Measurements from ENCODE around the gene CHST15.
"Not testable (repeated sequence)": the region's sequence is repeated elsewhere in the genome, so short reads cannot be mapped to it uniquely, and the experiment has no call there.

The CHST15 gene

DNA sequence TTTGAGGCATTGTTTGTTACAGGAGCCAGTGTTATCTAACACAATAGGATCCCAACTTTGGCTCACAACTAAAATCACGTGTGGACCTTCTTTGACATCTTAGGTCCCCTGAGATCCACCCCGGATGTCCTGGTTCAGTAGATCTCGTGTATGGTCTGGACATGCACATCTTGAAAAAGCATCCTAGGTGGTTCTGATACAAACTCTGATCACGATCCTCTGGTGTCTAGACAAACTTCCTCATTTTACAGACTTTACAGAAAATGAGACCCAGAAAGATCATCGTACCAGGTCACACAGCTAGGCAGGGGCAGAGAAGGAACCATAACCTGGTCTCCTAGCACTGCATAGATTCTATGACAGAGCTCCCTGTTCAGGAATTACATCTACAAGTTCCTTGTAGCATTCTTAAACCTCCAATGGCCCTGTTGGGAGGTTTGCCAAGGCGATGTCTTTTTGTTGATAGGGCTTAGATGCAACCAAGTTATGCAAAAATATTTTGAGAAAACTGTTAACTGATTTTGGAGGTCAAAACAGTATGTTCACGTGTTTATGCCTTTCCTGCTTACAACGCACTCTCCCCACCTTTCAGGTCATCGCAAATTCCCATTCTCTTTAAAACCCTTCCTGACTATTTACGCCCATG, 30.8 kb upstream of the CHST15 start:
- DNase-seq = no peak

DNA sequence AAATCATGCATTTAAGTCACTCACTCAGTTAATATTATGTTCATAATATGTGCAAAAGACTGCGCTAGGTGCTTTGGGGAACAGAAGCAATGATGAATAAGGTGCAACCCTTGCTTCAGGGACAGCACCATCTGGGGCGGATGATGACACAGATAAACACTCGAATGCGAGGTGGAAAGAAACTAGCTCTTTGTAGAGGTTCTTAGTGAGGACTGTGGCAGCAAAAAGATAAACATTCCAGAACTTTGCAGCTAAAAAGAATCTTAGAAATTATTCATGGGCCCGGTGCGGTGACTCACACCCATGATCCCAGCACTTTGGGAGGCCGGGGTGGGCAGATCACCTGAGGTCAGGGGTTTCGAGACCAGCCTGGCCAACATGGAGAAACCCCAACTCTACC, 29.8 kb upstream of the CHST15 start:
- DNase-seq = no peak

- no peak for DNase-seq
These were observed 28.8 kb upstream of the CHST15 start for GRCh38 chr10:124122211-124122610.

DNA sequence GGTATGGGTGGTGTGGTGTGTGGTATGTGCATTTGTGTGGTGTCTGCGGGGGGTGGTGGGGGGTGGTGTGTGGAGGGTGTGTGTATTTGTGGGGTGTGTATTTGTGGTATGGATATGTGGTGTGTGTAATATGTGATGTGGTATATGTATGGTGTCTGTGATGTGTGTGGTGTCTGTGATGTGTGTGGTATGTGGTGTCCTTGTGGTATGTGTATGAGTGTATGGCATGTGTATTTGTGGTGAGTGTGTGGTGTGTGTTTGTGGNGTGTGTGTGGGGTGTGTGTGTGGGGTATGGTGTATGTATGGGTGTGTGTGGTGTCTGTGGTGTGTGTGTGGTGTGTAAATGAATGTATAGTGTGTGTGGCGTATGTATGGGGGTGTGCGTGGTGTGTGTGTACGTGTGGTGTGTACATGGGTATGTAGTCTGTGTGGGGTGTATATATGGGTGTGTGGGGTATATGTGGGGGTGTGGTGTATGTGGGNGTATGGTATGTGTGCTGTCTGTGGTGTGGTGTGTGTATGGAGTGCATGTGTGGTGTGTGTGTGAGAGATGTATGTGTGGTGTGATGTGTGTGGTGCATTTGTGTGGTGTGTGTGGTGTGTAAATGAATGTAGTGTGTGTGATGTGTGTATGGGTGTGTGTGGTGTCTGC, 27.1 kb upstream of the CHST15 start:
- DNase-seq = no peak

GRCh38 chr10:124119946-124120345, 26.5 kb upstream of the CHST15 start:
- DNase-seq = peak; percentile 67

DNA sequence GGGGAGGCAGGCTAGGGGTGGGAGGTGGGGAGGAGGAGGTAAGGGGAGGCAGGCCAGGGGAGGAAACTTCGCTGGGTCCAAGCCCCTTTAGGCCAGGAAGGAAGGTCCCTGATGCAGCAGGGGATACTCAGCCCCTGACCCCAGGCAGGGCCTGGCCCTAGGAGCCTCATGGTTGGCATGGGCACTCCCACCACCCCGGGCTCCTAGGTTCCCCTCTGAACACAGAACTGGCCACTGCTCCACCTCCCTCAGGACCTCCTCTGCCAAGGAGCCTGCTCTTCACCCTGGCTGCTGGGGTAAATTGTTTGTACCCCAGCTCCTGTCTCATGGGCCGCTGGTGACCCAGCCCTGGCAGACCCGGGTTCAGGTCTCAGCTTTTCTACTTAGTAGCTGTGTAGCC, 25.8 kb upstream of the CHST15 start:
- DNase-seq = no peak

- no peak for DNase-seq
These were observed 24.4 kb upstream of the CHST15 start for GRCh38 chr10:124117833-124118232.

DNA sequence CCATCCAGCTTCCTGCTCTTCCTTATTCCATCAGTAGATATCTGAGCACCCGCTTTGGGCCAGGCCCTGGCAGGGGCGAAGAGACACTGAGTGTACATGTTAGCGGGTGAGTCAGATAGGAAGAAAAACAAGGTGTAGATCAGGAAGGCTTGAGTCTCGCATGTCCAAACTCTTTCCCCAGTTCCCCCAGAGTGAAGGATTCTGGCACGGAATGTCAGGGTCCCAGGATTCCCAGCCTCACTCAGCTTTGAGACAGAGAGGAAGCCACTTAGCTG, 24.1 kb upstream of the CHST15 start:
- DNase-seq = no peak

GRCh38 chr10:124116771-124117510, 23.5 kb upstream of the CHST15 start:
- no peak for DNase-seq

DNA sequence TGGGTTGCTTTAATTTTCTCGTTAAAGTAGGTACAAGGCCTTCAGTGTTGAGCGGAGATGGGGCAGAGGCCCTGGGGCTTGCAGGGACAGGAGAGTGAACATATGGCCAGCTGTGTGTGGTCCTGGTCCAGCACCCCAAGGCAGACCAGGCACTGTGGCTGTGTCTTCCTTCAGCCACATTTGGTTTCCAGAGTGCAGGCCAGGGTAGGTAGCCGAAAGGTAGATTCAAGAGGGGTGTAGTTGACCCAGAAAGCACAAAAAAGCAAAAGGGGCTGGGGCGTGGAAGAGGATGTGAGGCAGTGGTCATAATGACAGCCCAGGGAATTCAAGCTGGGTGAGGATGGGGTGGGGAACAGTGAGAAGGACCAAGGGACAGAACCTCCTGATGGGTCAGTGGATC, 21.3 kb upstream of the CHST15 start:
- DNase-seq = no peak

- no peak for DNase-seq
These were observed 19.6 kb upstream of the CHST15 start for GRCh38 chr10:124112891-124113580.

DNA sequence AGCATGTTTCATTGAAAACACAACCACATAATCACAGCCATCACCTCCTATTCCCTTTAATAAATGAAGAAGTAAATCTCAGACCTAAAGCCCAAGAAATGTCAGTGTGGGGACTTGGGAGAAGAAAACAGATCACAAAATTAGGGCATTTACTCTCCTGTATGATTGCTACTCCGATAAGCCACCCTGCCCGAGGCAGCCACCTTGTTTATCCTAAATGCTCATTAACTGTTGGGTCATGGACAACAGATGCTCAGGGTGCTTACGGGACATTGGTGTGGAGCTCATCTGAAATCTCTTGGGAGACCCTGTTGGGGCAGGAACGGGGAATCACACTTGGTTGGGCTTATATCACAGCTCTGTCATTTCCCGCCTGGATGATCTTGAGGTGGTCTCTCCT, 17.5 kb upstream of the CHST15 start:
- DNase-seq = no peak

GRCh38 chr10:124109261-124109660, 15.9 kb upstream of the CHST15 start:
- no peak for DNase-seq

DNA sequence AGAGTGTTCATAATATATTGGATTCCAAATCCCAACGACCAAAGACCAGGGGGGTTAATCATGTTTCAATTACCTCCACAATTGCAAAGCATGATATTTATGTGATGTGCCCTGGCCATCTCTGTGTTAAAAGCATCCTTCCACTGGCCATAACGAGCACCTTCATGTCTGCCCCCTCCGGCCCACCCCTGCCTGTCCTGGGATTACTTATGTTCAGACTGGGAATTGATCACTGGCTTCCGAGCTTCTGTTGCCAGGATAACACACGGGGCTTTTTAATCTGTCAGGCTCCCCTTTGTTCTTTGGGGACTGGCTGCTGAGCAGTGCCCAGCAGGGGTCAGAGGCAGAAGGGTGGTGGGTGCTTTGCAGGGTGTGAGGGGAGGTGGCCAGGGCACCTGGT, 13.7 kb upstream of the CHST15 start:
- DNase-seq = no peak

- no peak for DNase-seq
These were observed 13.0 kb upstream of the CHST15 start for GRCh38 chr10:124106241-124106879.

- no peak for DNase-seq
These were observed 12.2 kb upstream of the CHST15 start for GRCh38 chr10:124105594-124105993.

DNA sequence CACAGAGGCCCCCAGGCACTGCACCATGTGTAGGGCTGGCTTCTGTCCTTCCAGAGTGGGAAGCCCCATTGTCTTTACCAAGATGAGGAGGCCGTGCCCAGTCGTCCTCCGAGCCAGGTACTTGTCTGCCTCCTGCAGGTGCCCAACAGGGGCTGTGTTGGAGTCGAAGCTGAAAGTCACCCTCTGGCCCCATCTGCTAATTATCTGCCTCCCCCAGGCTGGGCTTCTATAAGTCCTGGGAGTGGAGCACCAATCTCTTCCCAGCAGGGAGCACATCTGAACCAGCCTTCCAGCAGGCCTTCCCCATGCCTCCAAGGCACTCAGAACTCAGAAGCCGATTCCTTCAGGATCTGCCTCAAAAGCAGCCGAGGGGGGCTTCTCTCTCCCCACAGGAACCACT, 11.6 kb upstream of the CHST15 start:
- no peak for DNase-seq

DNA sequence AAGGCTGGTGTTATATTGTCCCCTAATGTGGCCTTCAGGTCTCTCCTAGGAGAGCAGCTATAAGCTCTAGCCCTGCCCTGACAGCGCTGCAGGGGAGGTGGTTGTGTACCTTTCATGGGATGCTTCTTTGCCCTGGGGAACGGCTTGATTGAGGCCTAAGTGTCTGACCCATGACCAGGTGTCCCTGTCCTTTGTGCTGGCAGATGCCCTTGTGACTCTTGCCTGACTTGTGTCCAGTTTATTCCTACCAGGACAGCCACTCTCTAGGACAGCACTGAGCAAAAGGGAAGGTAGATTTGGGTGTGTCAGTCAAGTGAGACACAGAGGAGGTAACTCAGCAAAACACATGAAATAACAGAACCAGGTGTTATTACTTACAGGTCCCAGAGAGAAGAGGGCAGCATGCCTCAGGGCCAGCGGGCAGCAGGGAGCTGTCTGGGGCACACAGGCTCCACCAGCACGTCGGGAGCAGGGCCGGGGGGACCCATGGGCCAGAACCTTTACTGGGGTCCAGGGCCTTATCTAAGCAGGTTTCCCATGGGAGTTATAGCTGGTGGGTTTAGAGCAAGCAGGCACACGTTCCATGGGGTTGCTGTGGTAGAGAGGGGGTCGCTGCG, 10.7 kb upstream of the CHST15 start:
- DNase-seq = no peak

DNA sequence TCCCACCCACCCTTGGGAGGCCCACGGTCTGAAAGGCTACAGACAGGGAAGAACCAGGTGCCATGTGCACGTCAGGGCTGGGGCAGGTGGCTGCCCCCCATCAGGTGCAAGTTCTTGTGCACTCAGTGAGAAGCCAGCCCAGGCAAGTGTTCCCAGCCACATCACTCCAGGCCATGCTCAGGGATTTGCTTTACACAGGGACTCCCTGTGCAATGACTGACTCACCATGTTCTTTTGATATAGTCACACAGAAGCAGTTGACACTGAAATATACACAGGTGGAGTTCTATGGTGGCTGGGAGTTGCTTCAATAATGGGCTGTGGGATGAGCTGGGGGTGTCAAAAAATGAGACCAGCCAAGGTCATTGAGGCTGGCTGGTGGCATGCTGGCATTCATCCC, 8.0 kb upstream of the CHST15 start:
- no peak for DNase-seq

DNA sequence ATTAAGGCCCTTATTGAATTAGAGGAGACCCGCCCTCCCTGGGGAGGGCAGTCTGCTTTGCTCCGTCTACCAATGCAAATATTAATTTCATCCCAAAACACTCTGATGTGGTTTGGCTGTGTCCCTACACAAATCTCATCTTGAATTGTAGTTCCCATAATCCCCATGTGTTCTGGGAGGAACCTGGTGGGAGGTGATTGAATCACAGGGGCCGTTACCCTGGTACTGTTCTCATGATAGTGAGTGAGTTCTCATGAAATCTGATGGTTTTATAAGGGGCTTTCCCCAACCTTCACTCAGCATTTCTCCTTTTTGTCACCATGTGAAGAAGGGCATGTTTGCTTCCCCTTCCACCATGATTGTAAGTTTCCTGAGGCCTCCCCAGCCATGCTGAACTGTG, 7.3 kb upstream of the CHST15 start:
- not testable (repeated sequence) for DNase-seq

DNA sequence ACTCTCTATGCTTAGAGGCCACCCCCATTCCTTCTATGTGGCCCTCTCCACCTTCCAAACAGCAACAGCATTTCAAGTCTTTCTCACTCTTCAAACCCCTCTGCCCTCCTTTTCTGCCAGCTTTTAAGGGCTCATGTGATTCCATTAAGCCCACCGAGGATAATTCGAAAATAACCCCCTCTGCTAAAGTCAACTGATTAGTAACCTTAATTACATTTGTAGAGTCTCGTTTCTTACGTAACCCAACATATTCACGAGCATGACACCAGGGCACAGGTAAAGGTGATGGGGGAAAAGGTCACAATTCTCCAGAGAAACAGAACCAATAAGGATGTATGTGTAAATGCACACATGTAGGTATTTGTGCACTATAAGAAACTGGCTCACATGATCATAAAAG, 6.7 kb upstream of the CHST15 start:
- DNase-seq = no peak

- no peak for DNase-seq
These were observed 6.2 kb upstream of the CHST15 start for GRCh38 chr10:124099604-124100003.

DNA sequence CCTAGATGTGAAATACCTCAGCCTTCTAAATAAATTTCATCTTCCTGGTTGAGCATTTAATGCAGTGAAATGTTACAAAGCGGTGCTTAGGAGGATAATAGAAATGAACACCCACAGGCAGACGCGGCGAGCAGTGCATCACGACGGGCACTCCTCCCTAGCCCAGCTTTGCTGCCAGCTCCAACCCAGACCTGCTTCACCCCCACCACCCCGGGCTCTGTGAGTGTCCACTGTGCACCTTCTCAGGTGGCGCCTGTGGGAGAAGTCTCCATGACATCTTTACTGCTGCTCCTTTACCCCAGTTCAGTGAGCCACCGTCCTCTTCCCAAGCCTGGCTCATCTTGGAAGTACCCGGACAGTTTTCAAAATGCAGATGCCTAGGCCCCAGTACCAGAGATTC, 5.2 kb upstream of the CHST15 start:
- DNase-seq = no peak
